Small intestine (tissue), 7 donors: ENCODE measurements around the gene RGS18. TPM values are rescaled to one million over a fixed set of nuclear protein-coding genes. Genes with fewer than 3 reads are reported as not detected.

Experiments used
- DNase-seq, 2 donors: peaks; one replicate each; pipeline versions ENCODE4 v3.0.0 to v3.0.0-alpha.2; 2013
- FAIRE-seq: peaks from 2 replicates; lab custom pipeline; 2012; peaks lifted over from hg19 to GRCh38; lab: Jason Lieb, UNC
- H3K27ac ChIP-seq, 3 donors: one replicate each; pipeline ENCODE4 v1.5.1; 2013; ENCODE audit warnings: low read length in 2 of 3, mild to moderate bottlenecking in 2 of 3, control low read depth in 1 of 3, inconsistent platforms in 1 of 3, low read depth in 1 of 3, moderate library complexity in 1 of 3
- H3K27me3 ChIP-seq, 3 donors: one replicate each; pipeline ENCODE4 v1.6.1; 2013; ENCODE audit warnings: low read length in 3 of 3, inconsistent platforms in 1 of 3; ENCODE audit not compliant: control insufficient read depth in 3 of 3, insufficient read depth in 3 of 3
- H3K36me3 ChIP-seq, 3 donors: one replicate each; pipeline ENCODE4 v1.6.1; 2013; ENCODE audit warnings: low read length in 3 of 3, inconsistent platforms in 1 of 3, low read depth in 1 of 3, mild to moderate bottlenecking in 1 of 3, moderate library complexity in 1 of 3; ENCODE audit not compliant: control insufficient read depth in 3 of 3, insufficient read depth in 2 of 3
- H3K4me1 ChIP-seq, 3 donors: one replicate each; pipeline ENCODE4 v1.6.1; 2013; ENCODE audit warnings: low read length in 2 of 3, inconsistent platforms in 1 of 3, low read depth in 1 of 3, mild to moderate bottlenecking in 1 of 3, moderate library complexity in 1 of 3; ENCODE audit not compliant: control insufficient read depth in 3 of 3, insufficient read depth in 2 of 3
- H3K4me3 ChIP-seq, 3 donors: one replicate each; pipeline ENCODE4 v1.5.1; 2013; ENCODE audit warnings: low read length in 3 of 3, control low read depth in 1 of 3, inconsistent platforms in 1 of 3, low read depth in 1 of 3, mild to moderate bottlenecking in 1 of 3, moderate library complexity in 1 of 3
- H3K9me3 ChIP-seq, 2 donors: one replicate each; pipeline ENCODE4 v1.6.1; 2013; ENCODE audit warnings: low read depth in 1 of 2, low read length in 1 of 2; ENCODE audit not compliant: control insufficient read depth in 2 of 2, insufficient read depth in 1 of 2
- WGBS, 3 donors: extraction: QIAGEN DNeasy Blood & Tissue Kit; methylation state at CpG; one replicate each; pipeline ENCODE4 v1.1.7; 2013; 5-methylcytosine and 5-hydroxymethylcytosine counted together
- polyA plus RNA-seq, 4 donors: library from polyadenylated mRNA; stranded (reverse) in 3 of 4; unstranded in 1 of 4; fragments of 200-250 nt in 3 of 4; fragments of 120-200 nt in 1 of 4; gene quantifications; one replicate each; pipeline versions ENCODE4 v1.2.1 to v1.2.3, GENCODE V29; 2013
- donor health status: healthy with polysubstance abuse.
- donor health status: control.
- donor health status: control.
- donor health status: Bipolar disorder and iron deficiency.
- donor health status: healthy.

The RGS18 gene
- polyA plus RNA-seq, 4 donors, result 0.48 to 4.9 (median 2.5) TPM

DNA sequence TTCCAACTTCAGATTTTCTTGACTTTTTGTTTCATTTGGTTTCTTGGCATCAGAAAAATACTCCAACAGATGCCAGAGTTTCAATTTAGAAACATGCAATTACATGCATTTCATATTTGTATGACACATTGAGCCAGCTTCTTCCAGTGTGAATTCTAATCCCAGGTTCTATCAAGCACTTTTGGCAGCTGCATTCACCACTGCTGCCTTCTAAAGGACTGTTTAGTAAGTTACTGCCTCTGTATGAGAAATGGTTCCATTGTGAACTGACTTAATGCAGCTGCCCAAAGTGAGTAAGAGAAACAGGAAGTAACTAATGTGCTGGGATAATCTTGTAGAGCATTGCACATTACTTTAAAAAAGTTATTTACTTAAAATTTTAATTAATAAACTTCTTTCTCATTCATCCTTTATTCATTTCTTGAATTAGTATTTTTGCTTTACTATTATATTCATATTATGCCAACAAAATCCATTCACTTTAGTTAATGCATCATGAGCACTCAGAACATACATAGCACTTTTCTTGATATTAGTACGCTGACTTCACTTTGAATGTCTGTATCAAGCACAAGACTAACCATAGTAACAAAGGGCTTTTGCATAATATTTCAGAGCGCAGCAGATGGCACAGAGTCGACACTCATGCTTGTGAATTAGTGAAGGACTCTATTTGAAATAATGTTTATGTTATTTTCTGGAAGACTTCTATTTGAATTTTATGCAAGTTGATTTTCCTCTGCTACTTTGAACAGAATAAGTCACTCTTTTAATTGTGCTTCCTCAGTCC lies 9.8 kb downstream of the RGS18 start:
- DNase-seq (no peak), FAIRE-seq (no peak)
- Histone ChIP-seq H3K9me3 (peaks cover 0 to 6% of the 10 kb centered on the region in 2 donors), H3K27me3 (no peaks in the 10 kb centered on the region), H3K4me1 (no peaks in the 10 kb centered on the region), H3K4me3 (no peak overlapping the region), H3K36me3 (no peaks in the 10 kb centered on the region), H3K27ac (no peak overlapping the region)
- WGBS, 3 donors, result 80 to 90% (median 86%) methylated on average over 3 of the region's 3 CpGs

DNA sequence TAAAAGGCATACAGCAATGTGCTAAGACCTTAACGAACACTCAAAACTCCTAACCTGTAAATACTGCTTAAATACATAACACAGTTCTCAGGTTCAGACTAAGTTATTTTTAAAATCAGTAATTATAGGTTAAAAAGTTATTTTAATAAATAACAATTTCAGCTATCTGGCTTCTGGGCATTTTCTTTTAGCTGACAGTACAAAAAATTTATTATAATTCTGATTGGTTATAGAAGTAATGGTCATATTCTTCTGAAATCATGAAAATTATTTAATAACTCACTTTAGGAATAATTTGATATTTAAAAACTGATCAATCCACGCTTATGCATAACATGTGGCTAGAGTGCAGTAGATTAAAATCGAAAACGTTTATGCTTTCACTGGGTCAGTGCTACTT lies 10.7 kb downstream of the RGS18 start:
- no peaks in the 10 kb centered on the region for H3K36me3 ChIP-seq
- DNase-seq (no peak), FAIRE-seq (no peak)
- H3K4me1 ChIP-seq, result no peaks in the 10 kb centered on the region
- H3K27ac ChIP-seq, result no peak overlapping the region
- peaks cover 0 to 6% of the 10 kb centered on the region in 2 donors for H3K9me3 ChIP-seq
- H3K27me3 ChIP-seq, result no peaks in the 10 kb centered on the region
- 73 to 84% (median 79%) methylated on average over 4 of the region's 4 CpGs for WGBS, 3 donors
- H3K4me3 ChIP-seq, result no peak overlapping the region

DNA sequence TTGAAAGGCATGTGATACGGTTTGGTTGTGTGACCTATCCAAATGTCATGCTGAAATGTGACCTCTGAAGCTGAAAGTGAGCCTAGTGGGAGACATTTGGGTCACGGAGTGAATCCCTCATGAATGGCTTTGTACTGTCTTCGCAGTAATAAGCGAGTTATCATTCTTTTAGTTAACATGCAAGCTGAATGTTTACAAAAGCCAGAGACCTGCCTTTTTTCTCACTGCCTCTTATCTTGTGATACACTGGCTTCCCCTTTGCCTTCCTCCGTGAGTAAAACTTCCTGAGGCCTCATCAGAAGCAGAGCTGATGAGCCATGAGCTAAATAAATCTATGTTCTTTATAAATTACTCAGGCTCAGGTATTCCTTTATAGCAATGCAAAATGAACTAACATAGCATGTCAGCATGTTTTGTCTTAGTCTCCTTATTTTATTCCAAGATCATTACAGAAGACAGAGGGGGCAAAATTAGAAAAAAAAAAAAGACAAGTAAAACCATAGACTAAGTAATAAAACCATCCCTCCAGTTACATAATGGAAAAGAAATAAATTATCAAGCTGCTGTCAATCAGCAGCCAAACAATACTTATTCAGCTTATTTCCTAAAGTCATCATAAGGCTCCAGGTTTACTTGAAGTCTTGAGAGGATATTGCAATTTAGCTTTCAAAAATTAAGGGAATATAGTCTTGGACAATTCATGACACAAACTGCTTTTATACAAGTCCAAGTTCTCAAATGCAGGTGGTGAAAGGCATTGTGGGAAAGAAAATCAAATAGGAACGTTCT lies 12.1 kb downstream of the RGS18 start:
- no peaks in the 10 kb centered on the region for H3K27me3 ChIP-seq
- WGBS, 3 donors, result 28 to 32% (median 31%) methylated on average over 6 of the region's 6 CpGs

DNA sequence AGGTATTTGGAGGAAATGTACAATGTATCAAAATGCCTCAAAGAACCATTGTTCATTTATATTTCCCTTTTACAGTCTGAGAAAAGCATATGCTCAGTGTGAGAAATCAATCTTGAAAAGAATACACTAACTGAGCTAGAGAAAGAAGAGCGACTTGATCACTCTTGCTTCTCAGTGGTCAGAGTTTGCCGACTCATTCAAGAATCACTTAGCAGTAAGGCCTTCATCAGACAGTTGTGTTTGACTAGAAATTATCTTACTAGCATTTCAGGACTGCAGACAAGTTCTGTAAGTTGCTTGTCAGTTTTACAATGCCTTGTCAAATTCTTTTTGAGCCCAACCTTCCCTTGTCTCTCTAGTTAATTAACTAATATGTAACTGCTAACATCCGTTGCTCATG lies 12.9 kb downstream of the RGS18 start:
- Histone ChIP-seq H3K27me3 (no peaks in the 10 kb centered on the region), H3K27ac (no peak overlapping the region), H3K36me3 (no peaks in the 10 kb centered on the region), H3K4me3 (no peak overlapping the region), H3K9me3 (no peaks in the 10 kb centered on the region), H3K4me1 (no peaks in the 10 kb centered on the region)
- 47 to 65% (median 55%) methylated on average over 3 of the region's 3 CpGs for WGBS, 3 donors
- DNase-seq (no peak), FAIRE-seq (no peak)

More for the DNA sequence above, 12.1 kb downstream of the RGS18 start:
- DNase-seq (no peak), FAIRE-seq (no peak)
- H3K36me3 ChIP-seq, result no peaks in the 10 kb centered on the region
- peaks cover 0 to under 1% of the 10 kb centered on the region in 2 donors for H3K9me3 ChIP-seq
- no peaks in the 10 kb centered on the region for H3K4me1 ChIP-seq
- no peak overlapping the region for H3K27ac ChIP-seq
- H3K4me3 ChIP-seq, result no peak overlapping the region

DNA sequence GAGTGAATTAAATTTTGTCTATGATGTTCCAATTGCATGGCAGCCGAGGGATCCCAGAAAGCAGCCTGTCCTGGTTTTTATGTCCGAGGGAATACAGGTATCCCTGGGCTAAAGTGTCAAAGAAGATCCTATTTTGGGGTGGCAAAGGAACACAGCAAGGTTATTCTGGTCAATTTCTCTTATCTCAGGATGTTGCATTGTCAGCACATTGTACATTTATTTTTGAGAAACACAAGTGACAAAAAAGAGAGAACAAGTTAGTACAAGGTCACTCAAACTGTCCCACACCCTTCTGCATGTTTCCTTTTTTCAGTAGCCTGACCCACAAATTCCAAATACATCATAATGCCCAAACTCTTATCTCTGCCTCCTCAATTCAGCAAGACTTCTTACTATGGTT lies 17.7 kb downstream of the RGS18 start:
- Histone ChIP-seq H3K9me3 (no peaks in the 10 kb centered on the region), H3K27me3 (no peaks in the 10 kb centered on the region), H3K27ac (no peak overlapping the region), H3K4me3 (no peak overlapping the region), H3K36me3 (no peaks in the 10 kb centered on the region), H3K4me1 (no peaks in the 10 kb centered on the region)
- DNase-seq (no peak), FAIRE-seq (no peak)
- 78 to 87% (median 85%) methylated on average over 2 of the region's 2 CpGs for WGBS, 3 donors

DNA sequence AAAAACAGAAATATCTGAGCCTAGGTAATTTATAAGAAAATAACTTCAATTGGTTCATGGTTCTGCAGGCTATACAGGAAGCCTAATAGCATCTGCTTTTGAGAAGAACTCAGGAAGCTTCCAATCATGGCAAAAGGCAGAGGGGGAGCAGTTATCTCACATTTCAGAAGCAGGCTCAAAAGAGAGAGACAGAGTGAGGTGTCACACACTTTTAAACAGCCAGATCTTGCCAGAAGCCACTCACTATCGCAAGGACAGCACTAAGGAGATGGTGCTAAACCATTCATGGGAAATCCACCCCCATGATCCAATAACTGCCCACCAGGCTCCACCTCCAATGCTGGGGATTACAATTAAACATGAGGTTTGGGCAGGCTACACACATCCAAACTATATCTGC lies 25.5 kb downstream of the RGS18 start:
- Histone ChIP-seq H3K27me3 (no peaks in the 10 kb centered on the region), H3K4me3 (no peak overlapping the region), H3K36me3 (no peaks in the 10 kb centered on the region), H3K9me3 (no peaks in the 10 kb centered on the region), H3K27ac (no peak overlapping the region), H3K4me1 (no peaks in the 10 kb centered on the region)
- WGBS, 3 donors, result 91 to 94% (median 91%) methylated on average over 1 of the region's 1 CpG
- DNase-seq (no peak), FAIRE-seq (no peak)

DNA sequence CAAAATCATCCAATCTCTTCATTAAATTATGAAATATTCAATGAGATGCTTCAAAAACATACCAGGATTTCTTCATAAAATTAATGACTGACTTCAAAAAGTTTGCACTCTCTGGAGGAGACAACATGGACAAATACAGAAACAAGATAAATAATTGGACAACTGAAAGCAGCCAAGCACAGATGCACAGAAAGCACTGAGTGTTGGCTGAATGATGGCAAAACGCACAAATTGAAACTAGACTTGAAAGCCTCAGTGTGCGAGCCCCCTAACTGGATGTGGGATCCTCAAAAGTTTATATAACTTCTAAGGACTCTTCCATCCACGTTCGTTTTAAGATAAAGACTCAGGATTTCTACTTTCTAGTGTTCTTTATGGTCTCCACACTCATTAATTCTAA lies 27.9 kb downstream of the RGS18 start:
- Histone ChIP-seq H3K4me3 (no peak overlapping the region), H3K27ac (no peak overlapping the region), H3K27me3 (no peaks in the 10 kb centered on the region), H3K36me3 (no peaks in the 10 kb centered on the region), H3K9me3 (no peaks in the 10 kb centered on the region), H3K4me1 (no peaks in the 10 kb centered on the region)
- WGBS, 3 donors, result 67% methylated on average over 4 of the region's 4 CpGs
- FAIRE-seq (no peak), DNase-seq (no peak)

DNA sequence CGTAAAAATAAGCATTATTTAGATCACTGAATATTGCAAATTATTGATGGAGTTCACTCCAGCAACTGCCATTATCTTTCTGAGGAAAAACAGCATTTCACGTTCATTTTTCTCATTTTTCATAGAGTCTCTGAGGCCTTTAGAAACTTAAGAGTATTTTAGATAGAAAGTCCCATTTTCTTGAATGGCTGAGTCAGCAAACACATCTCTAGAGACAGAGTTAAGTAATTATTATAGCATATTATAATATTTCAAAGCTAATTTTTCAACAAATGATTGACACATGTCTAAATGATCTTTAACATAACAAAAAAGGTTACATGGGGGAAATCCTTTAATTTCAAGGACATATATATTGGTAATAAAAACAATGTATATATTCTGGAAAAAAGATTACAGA lies 31.8 kb downstream of the RGS18 start:
- no peak for FAIRE-seq
- Histone ChIP-seq H3K4me3 (no peak overlapping the region), H3K36me3 (no peaks in the 10 kb centered on the region), H3K27ac (no peak overlapping the region), H3K4me1 (no peaks in the 10 kb centered on the region), H3K27me3 (no peaks in the 10 kb centered on the region), H3K9me3 (no peaks in the 10 kb centered on the region)
- no peak for DNase-seq
- 77 to 81% (median 80%) methylated on average over 2 of the region's 2 CpGs for WGBS, 3 donors
